ENCODE data around the gene RER1.

RER1 gene

GRCh38 chr1:2441746-2442145 is 50.1 kb downstream of the RER1 start:
- Histone ChIP-seq H3K23ac (ENCODE audit: low read length in 2 of 2) (no peak overlapping the region), H3K9me3 (ENCODE audit: control insufficient read depth, low read length) (no peaks in the 10 kb centered on the region), H3K27me3 (ENCODE audit: control insufficient read depth in 1 of 2, insufficient read depth in 1 of 2, low read length in 2 of 2) (peaks cover 0 to 63% of the 10 kb centered on the region in 2 experiments), H3K4me2 (ENCODE audit: low read length, poor library complexity, severe bottlenecking) (no peak overlapping the region), H3K27ac (ENCODE audit: low read length, poor library complexity, severe bottlenecking) (no peak overlapping the region), H3K36me3 (ENCODE audit: control insufficient read depth in 1 of 2, insufficient read depth in 2 of 2, low read depth in 1 of 2, low read length in 2 of 2) (no peaks in the 10 kb centered on the region), H3K4me1 (ENCODE audit: control insufficient read depth, insufficient read depth, low read depth, low read length) (peaks cover 52% of the 10 kb centered on the region), H4K91ac (ENCODE audit: low read length) (no peak overlapping the region), H3K14ac (ENCODE audit: low read length in 2 of 2) (no peak overlapping the region), H3K9ac (ENCODE audit: low read length) (no peak overlapping the region), H4K8ac (ENCODE audit: low read length) (no peak overlapping the region), H2BK120ac (ENCODE audit: low read depth, low read length) (no peak overlapping the region), H2AFZ (ENCODE audit: low read depth, low read length) (no peak overlapping the region), H3K4ac (ENCODE audit: low read depth in 1 of 2, low read length in 2 of 2) (no peak overlapping the region), H2AK5ac (ENCODE audit: low read length, severe bottlenecking) (no peak overlapping the region), H3K79me1 (replicated peaks; ENCODE audit: low read length, poor library complexity, severe bottlenecking) (no peaks in the 10 kb centered on the region), H2BK15ac (ENCODE audit: low read depth, poor library complexity, severe bottlenecking) (no peak overlapping the region), H3K18ac (ENCODE audit: low read depth in 1 of 2, low read length in 2 of 2) (no peak overlapping the region), H2BK5ac (ENCODE audit: low read depth, low read length, poor library complexity, severe bottlenecking) (no peak overlapping the region), H2BK12ac (ENCODE audit: low read length in 2 of 2) (no peak overlapping the region), H3K4me3 (ENCODE audit: insufficient read depth in 1 of 2, low read depth in 1 of 2, low read length in 2 of 2) (no peak overlapping the region)
- WGBS = 87% methylated on average over 13 of the region's 13 CpGs
- no peak for DNase-seq

GRCh38 chr1:2442661-2443060 is 51.0 kb downstream of the RER1 start:
- H3K27ac ChIP-seq (ENCODE audit: low read length, poor library complexity, severe bottlenecking) = no peak overlapping the region
- no peak overlapping the region for H2AK5ac ChIP-seq (ENCODE audit: low read length, severe bottlenecking)
- no peak overlapping the region for H3K4me2 ChIP-seq (ENCODE audit: low read length, poor library complexity, severe bottlenecking)
- H2BK12ac ChIP-seq (ENCODE audit: low read length in 2 of 2) = no peak overlapping the region
- no peak overlapping the region for H4K91ac ChIP-seq (ENCODE audit: low read length)
- H3K9ac ChIP-seq (ENCODE audit: low read length) = no peak overlapping the region
- no peak overlapping the region for H3K18ac ChIP-seq (ENCODE audit: low read depth in 1 of 2, low read length in 2 of 2)
- no peak overlapping the region for H2AFZ ChIP-seq (ENCODE audit: low read depth, low read length)
- 80% methylated on average over 6 of the region's 6 CpGs for WGBS
- no peaks in the 10 kb centered on the region for H3K36me3 ChIP-seq (ENCODE audit: control insufficient read depth in 1 of 2, insufficient read depth in 2 of 2, low read depth in 1 of 2, low read length in 2 of 2)
- H3K4me3 ChIP-seq (ENCODE audit: insufficient read depth in 1 of 2, low read depth in 1 of 2, low read length in 2 of 2) = no peak overlapping the region
- no peak overlapping the region for H3K14ac ChIP-seq (ENCODE audit: low read length in 2 of 2)
- H3K23ac ChIP-seq (ENCODE audit: low read length in 2 of 2) = no peak overlapping the region
- H2BK120ac ChIP-seq (ENCODE audit: low read depth, low read length) = no peak overlapping the region
- H3K9me3 ChIP-seq (ENCODE audit: control insufficient read depth, low read length) = no peaks in the 10 kb centered on the region
- no peak overlapping the region for H2BK15ac ChIP-seq (ENCODE audit: low read depth, poor library complexity, severe bottlenecking)
- H2BK5ac ChIP-seq (ENCODE audit: low read depth, low read length, poor library complexity, severe bottlenecking) = no peak overlapping the region
- no peak overlapping the region for H3K4ac ChIP-seq (ENCODE audit: low read depth in 1 of 2, low read length in 2 of 2)
- no peak for DNase-seq
- no peaks in the 10 kb centered on the region for H3K79me1 ChIP-seq (replicated peaks; ENCODE audit: low read length, poor library complexity, severe bottlenecking)
- H3K27me3 ChIP-seq (ENCODE audit: control insufficient read depth in 1 of 2, insufficient read depth in 1 of 2, low read length in 2 of 2) = peaks cover 0 to 63% of the 10 kb centered on the region in 2 experiments
- H4K8ac ChIP-seq (ENCODE audit: low read length) = no peak overlapping the region
- peaks cover 61% of the 10 kb centered on the region for H3K4me1 ChIP-seq (ENCODE audit: control insufficient read depth, insufficient read depth, low read depth, low read length)

- Histone ChIP-seq H3K4me1 (ENCODE audit: control insufficient read depth, insufficient read depth, low read depth, low read length) (peaks cover 69% of the 10 kb centered on the region), H3K18ac (ENCODE audit: low read depth in 1 of 2, low read length in 2 of 2) (no peak overlapping the region), H4K91ac (ENCODE audit: low read length) (no peak overlapping the region), H3K23ac (ENCODE audit: low read length in 2 of 2) (no peak overlapping the region), H3K14ac (ENCODE audit: low read length in 2 of 2) (no peak overlapping the region), H3K4ac (ENCODE audit: low read depth in 1 of 2, low read length in 2 of 2) (no peak overlapping the region), H3K36me3 (ENCODE audit: control insufficient read depth in 1 of 2, insufficient read depth in 2 of 2, low read depth in 1 of 2, low read length in 2 of 2) (no peaks in the 10 kb centered on the region), H3K4me3 (ENCODE audit: insufficient read depth in 1 of 2, low read depth in 1 of 2, low read length in 2 of 2) (peak overlapping the region in 1 of 2 experiments; percentile 58), H3K9me3 (ENCODE audit: control insufficient read depth, low read length) (no peaks in the 10 kb centered on the region), H3K9ac (ENCODE audit: low read length) (no peak overlapping the region), H3K27me3 (ENCODE audit: control insufficient read depth in 1 of 2, insufficient read depth in 1 of 2, low read length in 2 of 2) (peaks cover 0 to 59% of the 10 kb centered on the region in 2 experiments), H2AFZ (ENCODE audit: low read depth, low read length) (no peak overlapping the region), H3K79me1 (replicated peaks; ENCODE audit: low read length, poor library complexity, severe bottlenecking) (no peaks in the 10 kb centered on the region), H2BK12ac (ENCODE audit: low read length in 2 of 2) (no peak overlapping the region), H2BK15ac (ENCODE audit: low read depth, poor library complexity, severe bottlenecking) (no peak overlapping the region), H2BK5ac (ENCODE audit: low read depth, low read length, poor library complexity, severe bottlenecking) (no peak overlapping the region), H3K4me2 (ENCODE audit: low read length, poor library complexity, severe bottlenecking) (peak overlapping the region; percentile 78), H2BK120ac (ENCODE audit: low read depth, low read length) (no peak overlapping the region), H3K27ac (ENCODE audit: low read length, poor library complexity, severe bottlenecking) (no peak overlapping the region), H2AK5ac (ENCODE audit: low read length, severe bottlenecking) (no peak overlapping the region), H4K8ac (ENCODE audit: low read length) (no peak overlapping the region)
- DNase-seq = no peak
- WGBS = 7% methylated on average over 83 of the region's 107 CpGs
Measured at GRCh38 chr1:2443277-2444137, 51.9 kb downstream of the RER1 start.

- peaks cover 0 to 58% of the 10 kb centered on the region in 2 experiments for H3K27me3 ChIP-seq (ENCODE audit: control insufficient read depth in 1 of 2, insufficient read depth in 1 of 2, low read length in 2 of 2)
- 62% methylated on average over 27 of the region's 27 CpGs for WGBS
- no peak overlapping the region for H3K9ac ChIP-seq (ENCODE audit: low read length)
- H3K9me3 ChIP-seq (ENCODE audit: control insufficient read depth, low read length) = no peaks in the 10 kb centered on the region
- H3K4ac ChIP-seq (ENCODE audit: low read depth in 1 of 2, low read length in 2 of 2) = no peak overlapping the region
- no peak overlapping the region for H2BK15ac ChIP-seq (ENCODE audit: low read depth, poor library complexity, severe bottlenecking)
- H2AFZ ChIP-seq (ENCODE audit: low read depth, low read length) = no peak overlapping the region
- H3K79me1 ChIP-seq (replicated peaks; ENCODE audit: low read length, poor library complexity, severe bottlenecking) = no peaks in the 10 kb centered on the region
- H3K27ac ChIP-seq (ENCODE audit: low read length, poor library complexity, severe bottlenecking) = no peak overlapping the region
- H3K18ac ChIP-seq (ENCODE audit: low read depth in 1 of 2, low read length in 2 of 2) = no peak overlapping the region
- no peak overlapping the region for H3K14ac ChIP-seq (ENCODE audit: low read length in 2 of 2)
- no peak overlapping the region for H2BK12ac ChIP-seq (ENCODE audit: low read length in 2 of 2)
- H2BK5ac ChIP-seq (ENCODE audit: low read depth, low read length, poor library complexity, severe bottlenecking) = no peak overlapping the region
- peaks cover 73% of the 10 kb centered on the region for H3K4me1 ChIP-seq (ENCODE audit: control insufficient read depth, insufficient read depth, low read depth, low read length)
- no peak overlapping the region for H4K91ac ChIP-seq (ENCODE audit: low read length)
- no peak for DNase-seq
- H3K4me3 ChIP-seq (ENCODE audit: insufficient read depth in 1 of 2, low read depth in 1 of 2, low read length in 2 of 2) = peak overlapping the region in 1 of 2 experiments; percentile 58
- no peak overlapping the region for H2BK120ac ChIP-seq (ENCODE audit: low read depth, low read length)
- no peak overlapping the region for H4K8ac ChIP-seq (ENCODE audit: low read length)
- H3K36me3 ChIP-seq (ENCODE audit: control insufficient read depth in 1 of 2, insufficient read depth in 2 of 2, low read depth in 1 of 2, low read length in 2 of 2) = no peaks in the 10 kb centered on the region
- H3K23ac ChIP-seq (ENCODE audit: low read length in 2 of 2) = no peak overlapping the region
- no peak overlapping the region for H2AK5ac ChIP-seq (ENCODE audit: low read length, severe bottlenecking)
- H3K4me2 ChIP-seq (ENCODE audit: low read length, poor library complexity, severe bottlenecking) = peak overlapping the region; percentile 78
Measured at GRCh38 chr1:2444138-2444591, 52.5 kb downstream of the RER1 start.
